Progenitor cell of endocrine pancreas (in vitro differentiated cells): Measurements from ENCODE around the gene XRN2. TPM values are rescaled to one million over a fixed set of nuclear protein-coding genes. Genes with fewer than 3 reads are reported as not detected.

Source experiments
- DNase-seq: peaks from one replicate; pipeline ENCODE4 v3.0.0; 2021; ENCODE audit warnings: low spot score; ENCODE audit not compliant: unreplicated experiment
- H3K27ac Mint-ChIP-seq: 2 replicates; pipeline ENCODE4 v1.8.0; 2021; ENCODE audit warnings: mild to moderate bottlenecking, moderate library complexity, mixed read lengths
- H3K27me3 Mint-ChIP-seq: 2 replicates; pipeline ENCODE4 v1.8.0; 2021; ENCODE audit warnings: mixed read lengths
- H3K36me3 Mint-ChIP-seq: 2 replicates; pipeline ENCODE4 v1.8.0; 2022; ENCODE audit warnings: mixed read lengths; ENCODE audit not compliant: insufficient read depth
- H3K4me1 Mint-ChIP-seq: 2 replicates; pipeline ENCODE4 v1.8.0; 2021; ENCODE audit warnings: low read depth, mixed read lengths
- H3K4me3 Mint-ChIP-seq: 2 replicates; pipeline ENCODE4 v1.8.0; 2021; ENCODE audit warnings: low read depth, mild to moderate bottlenecking, moderate library complexity, mixed read lengths
- H3K9me3 Mint-ChIP-seq: 2 replicates; pipeline ENCODE4 v1.8.0; 2021; ENCODE audit warnings: low read depth, mixed read lengths
- total RNA-seq: library from RNA; stranded (reverse); gene quantifications from 2 replicates; pipeline ENCODE4 v1.2.1, GENCODE V29; 2021
- TF ChIP-seq, protein P1 (sequence below): fragments of 200-600 bp; sonication (generic); IDR thresholded peaks from one replicate; pipeline ENCODE4 v1.5.0; 2021; ENCODE audit warnings: antibody characterized with exemption, mild to moderate bottlenecking; ENCODE audit not compliant: unreplicated experiment

The XRN2 gene
- total RNA-seq, 1 donor from 2014 or later, result 91.0 TPM

DNA sequence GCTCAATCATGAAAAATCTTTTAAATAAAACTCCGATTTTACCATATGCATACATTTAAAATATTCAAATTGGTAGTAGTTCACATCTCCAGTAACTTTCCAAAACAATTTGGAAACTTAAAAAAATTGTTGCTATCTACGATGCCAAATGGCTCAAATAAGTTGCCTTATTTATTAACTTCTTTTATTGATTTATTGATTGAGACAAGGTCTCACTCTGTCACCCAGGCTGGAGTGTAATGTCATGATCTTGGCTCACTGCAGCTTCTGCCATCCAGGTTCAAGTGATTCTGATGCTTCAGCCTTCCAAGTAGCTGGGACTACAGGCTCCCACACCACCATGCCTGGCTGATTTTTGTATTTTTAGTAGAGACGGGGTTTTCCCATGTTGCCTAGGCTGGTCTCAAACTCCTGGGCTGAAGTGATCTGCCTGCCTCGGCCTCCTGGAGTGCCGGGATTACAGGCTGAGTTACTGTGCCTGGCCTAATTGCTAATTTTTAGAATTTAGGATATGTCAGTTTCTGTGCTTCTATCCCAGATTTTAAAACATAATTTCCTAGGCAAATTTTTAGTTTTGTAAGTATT is 81.3 kb downstream of the XRN2 start:
- Mint-ChIP-seq H3K36me3 (peaks cover 29% of the 10 kb centered on the region), H3K9me3 (no peaks in the 10 kb centered on the region), H3K4me3 (no peak overlapping the region), H3K27me3 (peaks cover 4% of the 10 kb centered on the region), H3K27ac (no peak overlapping the region), H3K4me1 (peaks cover 10% of the 10 kb centered on the region)
- DNase-seq, result no peak
- TF ChIP-seq, protein P1, sequence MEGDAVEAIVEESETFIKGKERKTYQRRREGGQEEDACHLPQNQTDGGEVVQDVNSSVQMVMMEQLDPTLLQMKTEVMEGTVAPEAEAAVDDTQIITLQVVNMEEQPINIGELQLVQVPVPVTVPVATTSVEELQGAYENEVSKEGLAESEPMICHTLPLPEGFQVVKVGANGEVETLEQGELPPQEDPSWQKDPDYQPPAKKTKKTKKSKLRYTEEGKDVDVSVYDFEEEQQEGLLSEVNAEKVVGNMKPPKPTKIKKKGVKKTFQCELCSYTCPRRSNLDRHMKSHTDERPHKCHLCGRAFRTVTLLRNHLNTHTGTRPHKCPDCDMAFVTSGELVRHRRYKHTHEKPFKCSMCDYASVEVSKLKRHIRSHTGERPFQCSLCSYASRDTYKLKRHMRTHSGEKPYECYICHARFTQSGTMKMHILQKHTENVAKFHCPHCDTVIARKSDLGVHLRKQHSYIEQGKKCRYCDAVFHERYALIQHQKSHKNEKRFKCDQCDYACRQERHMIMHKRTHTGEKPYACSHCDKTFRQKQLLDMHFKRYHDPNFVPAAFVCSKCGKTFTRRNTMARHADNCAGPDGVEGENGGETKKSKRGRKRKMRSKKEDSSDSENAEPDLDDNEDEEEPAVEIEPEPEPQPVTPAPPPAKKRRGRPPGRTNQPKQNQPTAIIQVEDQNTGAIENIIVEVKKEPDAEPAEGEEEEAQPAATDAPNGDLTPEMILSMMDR, result no peak

DNA sequence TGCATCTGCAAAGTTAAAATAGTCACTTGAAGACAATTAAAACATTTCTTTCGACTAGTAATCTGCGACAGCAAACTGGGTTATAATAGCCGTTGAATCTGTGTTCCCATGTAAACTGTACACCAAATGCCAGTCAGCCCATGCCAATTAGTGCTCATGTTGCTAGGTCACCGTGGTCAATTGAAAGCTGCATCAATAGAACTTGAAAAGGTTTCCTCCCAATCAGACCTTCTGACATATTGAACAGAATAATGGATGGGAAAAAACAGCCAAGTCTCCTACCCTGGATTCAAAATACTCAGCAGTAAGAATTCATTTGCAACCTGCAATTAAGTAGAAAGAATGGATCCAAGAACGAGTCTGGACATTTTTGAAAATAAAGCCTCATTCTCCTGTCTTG is 83.0 kb downstream of the XRN2 start:
- TF ChIP-seq, protein P1, result no peak
- H3K9me3 Mint-ChIP-seq, result no peaks in the 10 kb centered on the region

DNA sequence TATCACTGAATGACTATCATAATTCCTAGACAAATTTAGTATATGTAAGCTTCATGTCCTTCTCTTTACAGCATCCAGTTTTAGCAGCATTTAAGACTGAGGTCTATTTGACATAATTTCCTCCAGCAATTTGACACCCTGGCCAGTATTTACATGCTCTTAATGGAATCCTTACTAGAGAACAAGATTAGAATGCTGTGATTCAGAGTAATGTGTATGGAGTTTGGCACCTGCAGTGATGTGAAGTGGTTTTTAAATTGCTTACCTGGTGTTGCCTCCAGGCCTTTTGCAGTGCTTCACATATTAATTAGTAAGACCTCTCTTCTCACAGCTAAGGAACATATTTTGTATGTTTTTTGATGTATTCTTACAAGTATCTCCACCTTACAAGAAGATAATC is 84.4 kb downstream of the XRN2 start:
- H3K36me3 Mint-ChIP-seq, result peaks cover 30% of the 10 kb centered on the region

More for the DNA sequence above, 83.0 kb downstream of the XRN2 start:
- H3K36me3 Mint-ChIP-seq, result peaks cover 30% of the 10 kb centered on the region
- H3K4me3 Mint-ChIP-seq, result no peak overlapping the region
- H3K27ac Mint-ChIP-seq, result no peak overlapping the region
- no peak for DNase-seq
- H3K27me3 Mint-ChIP-seq, result peaks cover 17% of the 10 kb centered on the region
- peaks cover 9% of the 10 kb centered on the region for H3K4me1 Mint-ChIP-seq

DNA sequence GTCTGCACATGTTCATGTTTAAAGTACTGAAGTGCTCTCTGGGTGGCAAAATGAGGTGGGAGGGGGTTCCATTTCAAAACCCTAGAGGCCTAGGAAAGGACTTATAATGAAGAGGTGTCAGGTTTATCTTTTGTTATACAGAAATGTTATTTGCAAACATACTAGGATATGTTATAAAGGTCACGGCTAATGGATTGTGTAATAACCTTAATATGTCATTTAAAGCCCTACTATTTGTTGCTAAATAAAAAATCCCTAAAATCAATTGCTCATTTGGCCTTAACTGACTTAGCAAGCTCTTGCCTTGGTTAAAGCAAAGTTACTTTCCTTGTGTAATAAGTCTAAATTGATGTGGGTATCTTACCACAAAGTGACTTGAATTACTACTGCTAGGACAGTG is 85.4 kb downstream of the XRN2 start:
- H3K36me3 Mint-ChIP-seq, result peaks cover 29% of the 10 kb centered on the region
- no peaks in the 10 kb centered on the region for H3K9me3 Mint-ChIP-seq
- no peak overlapping the region for H3K4me3 Mint-ChIP-seq
- H3K27ac Mint-ChIP-seq, result no peak overlapping the region
- no peak for DNase-seq
- H3K4me1 Mint-ChIP-seq, result peaks cover 12% of the 10 kb centered on the region
- H3K27me3 Mint-ChIP-seq, result peaks cover 40% of the 10 kb centered on the region
- TF ChIP-seq, protein P1, result no peak

More for the DNA sequence above, 84.4 kb downstream of the XRN2 start:
- Mint-ChIP-seq H3K4me3 (no peak overlapping the region), H3K9me3 (no peaks in the 10 kb centered on the region), H3K27me3 (peaks cover 29% of the 10 kb centered on the region), H3K4me1 (peaks cover 12% of the 10 kb centered on the region), H3K27ac (no peak overlapping the region)
- TF ChIP-seq, protein P1, result no peak
- no peak for DNase-seq

GRCh38 chr20:21389368-21389767 is 86.2 kb downstream of the XRN2 start:
- TF ChIP-seq, protein P1, result no peak
- Mint-ChIP-seq H3K9me3 (no peaks in the 10 kb centered on the region), H3K36me3 (peaks cover 24% of the 10 kb centered on the region), H3K4me3 (no peak overlapping the region), H3K4me1 (peaks cover 5% of the 10 kb centered on the region), H3K27ac (no peak overlapping the region), H3K27me3 (peaks cover 48% of the 10 kb centered on the region)
- no peak for DNase-seq
